GM06990 (cell line): Measurements from ENCODE around the gene CD226.

Experiments used
- DNase-seq: peaks from one replicate; pipeline ENCODE4 v3.0.0-alpha.2; 2011; ENCODE audit not compliant: insufficient read length; ENCODE audit errors: extremely low read depth
- H3K27me3 ChIP-seq: replicated peaks from 2 replicates; pipeline ENCODE4 v1.6.0; 2011; ENCODE audit warnings: low read length; ENCODE audit not compliant: control insufficient read depth, insufficient read depth
- H3K36me3 ChIP-seq: 2 replicates; pipeline ENCODE4 v1.5.1; 2011; ENCODE audit warnings: low read length; ENCODE audit not compliant: control insufficient read depth, insufficient read depth
- H3K4me3 ChIP-seq: replicated peaks from 2 replicates; pipeline ENCODE4 v1.5.1; 2011; ENCODE audit warnings: low read depth, mild to moderate bottlenecking, control low read depth, low read length
- TF ChIP-seq, protein P1 (sequence below): IDR thresholded peaks from 2 replicates; pipeline ENCODE4 v1.5.1; 2011; ENCODE audit warnings: low read length, control low read depth, mild to moderate bottlenecking, inconsistent platforms; ENCODE audit not compliant: insufficient read depth, poor library complexity, severe bottlenecking

Gene CD226

GRCh38 chr18:69987870-69988269, 40.2 kb upstream of the CD226 start:
- Histone ChIP-seq H3K4me3 (no peak overlapping the region), H3K36me3 (no peaks in the 10 kb centered on the region; the same call in none of the 2 replicates), H3K27me3 (no peaks in the 10 kb centered on the region)
- TF ChIP-seq, protein P1, sequence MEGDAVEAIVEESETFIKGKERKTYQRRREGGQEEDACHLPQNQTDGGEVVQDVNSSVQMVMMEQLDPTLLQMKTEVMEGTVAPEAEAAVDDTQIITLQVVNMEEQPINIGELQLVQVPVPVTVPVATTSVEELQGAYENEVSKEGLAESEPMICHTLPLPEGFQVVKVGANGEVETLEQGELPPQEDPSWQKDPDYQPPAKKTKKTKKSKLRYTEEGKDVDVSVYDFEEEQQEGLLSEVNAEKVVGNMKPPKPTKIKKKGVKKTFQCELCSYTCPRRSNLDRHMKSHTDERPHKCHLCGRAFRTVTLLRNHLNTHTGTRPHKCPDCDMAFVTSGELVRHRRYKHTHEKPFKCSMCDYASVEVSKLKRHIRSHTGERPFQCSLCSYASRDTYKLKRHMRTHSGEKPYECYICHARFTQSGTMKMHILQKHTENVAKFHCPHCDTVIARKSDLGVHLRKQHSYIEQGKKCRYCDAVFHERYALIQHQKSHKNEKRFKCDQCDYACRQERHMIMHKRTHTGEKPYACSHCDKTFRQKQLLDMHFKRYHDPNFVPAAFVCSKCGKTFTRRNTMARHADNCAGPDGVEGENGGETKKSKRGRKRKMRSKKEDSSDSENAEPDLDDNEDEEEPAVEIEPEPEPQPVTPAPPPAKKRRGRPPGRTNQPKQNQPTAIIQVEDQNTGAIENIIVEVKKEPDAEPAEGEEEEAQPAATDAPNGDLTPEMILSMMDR: no peak
- DNase-seq: no peak

DNA sequence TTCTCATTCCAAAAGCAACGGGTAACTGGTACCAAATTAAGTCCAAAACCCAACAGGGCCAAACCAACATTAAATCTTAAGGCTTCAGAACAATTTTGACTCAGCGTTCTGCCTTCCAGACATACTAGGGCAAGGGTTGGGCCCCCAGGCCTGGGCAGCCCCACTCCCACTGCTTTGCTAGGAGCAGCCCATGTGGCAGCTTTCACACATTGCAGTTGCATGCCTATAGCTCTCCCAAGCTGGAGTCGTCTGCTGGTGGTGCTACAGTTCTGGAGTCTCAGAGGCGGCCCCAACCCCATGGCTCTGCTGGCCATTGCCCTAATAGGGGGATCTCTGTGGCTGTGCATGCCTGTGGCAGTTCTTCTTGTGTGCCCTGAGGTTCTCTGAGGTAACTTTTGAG, 37.6 kb upstream of the CD226 start:
- no peaks in the 10 kb centered on the region for H3K27me3 ChIP-seq
- no peak overlapping the region for H3K4me3 ChIP-seq
- no peaks in the 10 kb centered on the region; the same call in none of the 2 replicates for H3K36me3 ChIP-seq
- DNase-seq: no peak
- TF ChIP-seq, protein P1: no peak

GRCh38 chr18:69982417-69982816, 34.7 kb upstream of the CD226 start:
- no peaks in the 10 kb centered on the region; the same call in none of the 2 replicates for H3K36me3 ChIP-seq
- DNase-seq: no peak
- TF ChIP-seq, protein P1: no peak
- no peaks in the 10 kb centered on the region for H3K27me3 ChIP-seq
- H3K4me3 ChIP-seq: no peak overlapping the region

GRCh38 chr18:69981948-69982347, 34.3 kb upstream of the CD226 start:
- Histone ChIP-seq H3K4me3 (no peak overlapping the region), H3K36me3 (no peaks in the 10 kb centered on the region; the same call in none of the 2 replicates), H3K27me3 (no peaks in the 10 kb centered on the region)
- TF ChIP-seq, protein P1: no peak
- DNase-seq: no peak

DNA sequence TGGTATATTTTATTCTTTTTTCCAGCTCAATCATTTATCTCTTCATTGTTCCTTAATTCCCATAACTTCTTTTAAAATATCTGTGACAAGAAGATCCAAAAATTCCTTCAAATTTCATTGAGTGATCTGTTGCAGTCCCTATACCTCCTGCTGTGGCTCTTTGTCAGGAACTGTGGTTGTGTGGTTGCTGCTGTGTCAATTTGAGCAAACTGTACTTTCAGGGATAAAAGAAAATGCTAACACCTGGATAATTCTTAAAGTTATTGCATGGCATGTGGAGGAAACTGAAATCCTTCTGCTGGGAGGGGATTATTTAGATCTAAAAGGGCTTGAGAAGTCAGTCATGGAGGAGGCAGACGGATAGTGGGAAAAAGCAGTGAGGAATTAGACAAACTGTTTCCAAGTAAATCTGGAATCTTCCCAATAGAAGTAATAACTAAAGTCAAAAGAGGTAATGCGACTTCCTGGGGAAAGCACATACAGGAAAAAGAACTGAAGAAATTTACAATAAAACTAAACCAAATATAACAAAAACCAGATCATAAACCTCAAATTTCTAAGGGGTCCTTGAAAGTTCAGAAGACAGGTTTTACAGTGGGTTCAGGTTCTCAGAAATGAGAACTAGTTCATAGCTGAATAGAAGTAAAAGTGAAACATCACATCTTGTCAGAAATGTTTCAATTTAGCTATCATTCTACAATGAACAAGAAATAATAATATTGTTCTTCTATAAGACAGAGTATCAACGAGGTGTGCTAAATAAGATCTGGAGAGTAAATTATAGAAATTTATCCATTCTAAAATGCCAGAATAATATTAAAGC, 33.5 kb upstream of the CD226 start:
- Histone ChIP-seq H3K27me3 (no peaks in the 10 kb centered on the region), H3K4me3 (no peak overlapping the region), H3K36me3 (no peaks in the 10 kb centered on the region; the same call in 1 of the 2 replicates)
- TF ChIP-seq, protein P1: no peak
- no peak for DNase-seq
